HCT116 (cell line): ENCODE measurements around the gene AGAP1.

Source experiments
- CEBPB ChIP-seq: IDR thresholded peaks from 2 replicates; pipeline ENCODE4 v1.6.1; 2012; ENCODE audit warnings: low read depth
- EZH2 ChIP-seq: fragments of 200-600 bp; sonication (generic); IDR thresholded peaks from 2 replicates; pipeline ENCODE4 v1.6.1; 2017; ENCODE audit warnings: antibody characterized with exemption, mixed run types
- EZH2phosphoT487 ChIP-seq: fragments of 200-600 bp; IDR thresholded peaks from 2 replicates; pipeline ENCODE4 v1.6.1; 2018; ENCODE audit warnings: antibody characterized with exemption, borderline replicate concordance
- FOSL1 ChIP-seq: IDR thresholded peaks from 2 replicates; pipeline ENCODE4 v1.6.1; 2012; ENCODE audit warnings: low read depth
- JUND ChIP-seq: IDR thresholded peaks from 2 replicates; pipeline ENCODE4 v1.6.1; 2012
- POLR2AphosphoS5 ChIP-seq: IDR thresholded peaks from 2 replicates; pipeline ENCODE4 v1.6.1; 2011; ENCODE audit warnings: mild to moderate bottlenecking, low read depth, low read length, moderate library complexity
- RAD21 ChIP-seq: IDR thresholded peaks from 2 replicates; pipeline ENCODE4 v1.6.1; 2012; ENCODE audit warnings: low read depth, mild to moderate bottlenecking
- REST ChIP-seq: IDR thresholded peaks from 2 replicates; pipeline ENCODE4 v1.6.1; 2012; ENCODE audit warnings: low read depth
- TF ChIP-seq, protein P1 (sequence below), 3 experiments: fragments of 200-600 bp in 1 of 3; sonication (generic) in 1 of 3; IDR thresholded peaks in 2 of 3; conservative IDR thresholded peaks in 1 of 3; 2 replicates each; pipeline ENCODE4 v1.5.1; 2012 to 2017; ENCODE audit warnings: low read depth in 2 of 3, low read length in 2 of 3, antibody characterized with exemption in 1 of 3, borderline replicate concordance in 1 of 3, control low read depth in 1 of 3, mild to moderate bottlenecking in 1 of 3, mixed read lengths in 1 of 3, mixed run types in 1 of 3, moderate library complexity in 1 of 3; ENCODE audit not compliant: insufficient read depth in 1 of 3

- TF ChIP-seq EZH2 (no peak), RAD21 (no peak), REST (no peak), EZH2phosphoT487 (no peak), JUND (no peak), CEBPB (no peak), POLR2AphosphoS5 (no peak), FOSL1 (no peak)
- TF ChIP-seq, protein P1, sequence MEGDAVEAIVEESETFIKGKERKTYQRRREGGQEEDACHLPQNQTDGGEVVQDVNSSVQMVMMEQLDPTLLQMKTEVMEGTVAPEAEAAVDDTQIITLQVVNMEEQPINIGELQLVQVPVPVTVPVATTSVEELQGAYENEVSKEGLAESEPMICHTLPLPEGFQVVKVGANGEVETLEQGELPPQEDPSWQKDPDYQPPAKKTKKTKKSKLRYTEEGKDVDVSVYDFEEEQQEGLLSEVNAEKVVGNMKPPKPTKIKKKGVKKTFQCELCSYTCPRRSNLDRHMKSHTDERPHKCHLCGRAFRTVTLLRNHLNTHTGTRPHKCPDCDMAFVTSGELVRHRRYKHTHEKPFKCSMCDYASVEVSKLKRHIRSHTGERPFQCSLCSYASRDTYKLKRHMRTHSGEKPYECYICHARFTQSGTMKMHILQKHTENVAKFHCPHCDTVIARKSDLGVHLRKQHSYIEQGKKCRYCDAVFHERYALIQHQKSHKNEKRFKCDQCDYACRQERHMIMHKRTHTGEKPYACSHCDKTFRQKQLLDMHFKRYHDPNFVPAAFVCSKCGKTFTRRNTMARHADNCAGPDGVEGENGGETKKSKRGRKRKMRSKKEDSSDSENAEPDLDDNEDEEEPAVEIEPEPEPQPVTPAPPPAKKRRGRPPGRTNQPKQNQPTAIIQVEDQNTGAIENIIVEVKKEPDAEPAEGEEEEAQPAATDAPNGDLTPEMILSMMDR (IDR thresholded peaks at IDR 0.05 in 2 of 3, conservative IDR thresholded peaks at IDR 0.05 in 1 of 3; ENCODE audit: borderline replicate concordance in 1 of 3, insufficient read depth in 1 of 3, low read depth in 2 of 3, low read length in 2 of 3): no peak
Measured at GRCh38 chr2:235730115-235730514, 236.3 kb downstream of the AGAP1 start.
